NOMO-1 treated with DMSO at 0.1 percent for 48 hours (cell line): ENCODE results near the gene NISCH.

ENCODE experiments used
- DNase-seq: peaks from one replicate; lab custom pipeline; 2025; ENCODE audit not compliant: unreplicated experiment; lab: John Stamatoyannopoulos, UW

The NISCH gene

DNA sequence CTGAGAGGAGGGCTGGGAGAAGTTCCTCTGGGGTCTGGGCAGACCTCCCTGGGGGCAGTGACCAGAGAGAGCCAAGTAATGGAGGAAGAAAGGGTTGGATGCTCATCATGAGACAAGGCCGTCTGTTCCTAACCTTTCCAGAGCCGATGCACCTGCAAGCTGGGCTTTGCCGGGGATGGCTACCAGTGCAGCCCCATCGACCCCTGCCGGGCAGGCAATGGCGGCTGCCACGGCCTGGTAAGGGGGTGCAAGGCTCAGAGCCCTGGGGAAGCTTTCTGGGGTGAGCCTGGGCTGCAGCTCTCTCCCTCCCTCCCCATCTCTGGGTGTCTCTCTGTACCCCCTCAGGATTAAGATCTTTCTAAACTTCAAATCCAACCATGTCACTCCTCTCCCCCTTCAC, 56.1 kb downstream of the NISCH start:
- DNase-seq: no peak

DNA sequence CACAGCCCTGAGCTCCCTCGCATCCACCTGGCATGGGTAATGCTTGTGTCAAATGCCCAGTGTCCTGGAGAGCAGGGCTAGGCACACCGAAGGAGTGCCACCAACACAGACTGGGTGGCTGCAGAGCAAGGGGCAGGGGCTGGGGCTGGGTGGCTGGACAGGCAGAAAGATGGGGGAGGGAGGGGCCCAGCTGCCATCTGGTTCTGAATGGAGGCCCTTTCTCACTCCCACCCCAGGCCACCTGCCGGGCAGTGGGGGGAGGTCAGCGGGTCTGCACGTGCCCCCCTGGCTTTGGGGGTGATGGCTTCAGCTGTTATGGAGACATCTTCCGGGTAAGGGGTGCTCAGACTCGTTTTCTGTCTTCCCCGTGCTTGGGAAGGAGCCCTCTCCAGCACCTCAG, 56.7 kb downstream of the NISCH start:
- no peak for DNase-seq

DNA sequence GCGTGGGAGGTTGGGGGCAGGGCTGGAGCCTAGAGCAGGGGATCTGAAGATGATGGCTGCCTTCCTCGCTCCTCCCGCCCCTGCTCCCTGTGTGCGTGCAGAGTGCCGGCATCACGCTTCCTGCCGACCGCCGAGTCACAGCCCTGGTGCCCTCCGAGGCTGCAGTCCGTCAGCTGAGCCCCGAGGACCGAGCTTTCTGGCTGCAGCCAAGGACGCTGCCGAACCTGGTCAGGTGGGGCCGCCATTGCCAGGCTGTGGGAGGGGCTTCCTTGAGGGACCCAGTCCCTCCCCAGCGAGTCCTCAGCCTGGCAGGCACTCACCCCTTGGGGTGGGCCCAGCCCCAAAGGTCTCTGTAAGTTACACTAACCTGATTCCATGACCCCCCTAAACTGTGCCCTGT, 57.3 kb downstream of the NISCH start:
- no peak for DNase-seq

DNA sequence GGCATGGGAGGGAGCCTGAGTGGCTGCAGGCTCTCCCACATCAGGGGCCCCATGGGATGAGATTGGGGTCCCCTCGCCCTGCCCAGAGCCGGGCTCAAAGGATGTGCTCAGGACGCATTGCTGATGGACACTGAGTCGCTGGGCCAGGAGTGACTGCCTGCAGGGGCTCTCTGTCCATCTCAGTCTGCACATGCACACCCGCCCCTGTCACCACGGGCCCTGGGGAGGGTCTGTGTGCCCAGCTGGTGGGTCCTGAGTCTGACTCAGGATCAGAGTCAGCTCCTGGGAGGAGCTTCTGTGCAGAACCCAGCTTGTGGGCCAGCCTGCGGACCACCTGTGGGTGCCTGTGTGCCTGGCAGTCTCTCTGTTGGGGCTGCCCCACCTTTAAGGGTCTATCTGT, 57.9 kb downstream of the NISCH start:
- DNase-seq: no peak

DNA sequence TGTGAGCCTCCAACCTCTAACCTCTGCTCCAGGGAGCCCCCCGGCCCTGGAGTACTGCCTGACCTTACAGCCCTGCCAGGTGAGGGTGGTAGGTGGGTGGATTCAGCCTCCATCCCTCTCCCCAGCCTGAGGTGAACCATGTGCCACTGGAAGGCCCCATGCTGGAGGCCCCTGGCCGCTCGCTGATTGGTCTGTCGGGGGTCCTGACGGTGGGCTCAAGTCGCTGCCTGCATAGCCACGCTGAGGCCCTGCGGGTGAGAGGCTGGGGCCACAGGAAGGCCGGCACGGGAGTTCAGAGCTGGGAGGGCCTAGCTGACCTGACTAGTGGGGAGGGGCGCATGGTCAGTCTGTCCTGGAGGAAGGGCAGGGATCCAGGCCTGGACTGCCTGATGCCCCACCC, 59.2 kb downstream of the NISCH start:
- no peak for DNase-seq

DNA sequence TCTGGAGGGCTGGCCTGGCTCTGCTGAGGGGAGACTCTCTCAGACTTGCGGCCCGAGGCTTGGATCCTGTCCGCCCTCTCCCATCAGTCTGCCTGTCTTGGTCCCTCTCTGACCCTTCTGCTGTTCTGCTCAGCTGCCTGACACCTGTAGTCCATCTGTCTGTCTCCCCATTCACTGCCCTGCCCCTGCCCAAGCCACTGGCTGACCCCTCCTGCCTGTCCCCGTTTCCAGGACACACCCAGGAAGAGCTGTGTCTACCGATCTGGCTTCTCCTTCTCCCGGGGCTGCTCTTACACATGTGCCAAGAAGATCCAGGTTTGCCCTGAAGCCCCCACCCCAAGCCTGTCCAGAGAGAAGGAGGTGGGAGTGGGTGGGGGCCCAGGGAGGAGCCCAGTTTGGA, 59.8 kb downstream of the NISCH start:
- no peak for DNase-seq

DNA sequence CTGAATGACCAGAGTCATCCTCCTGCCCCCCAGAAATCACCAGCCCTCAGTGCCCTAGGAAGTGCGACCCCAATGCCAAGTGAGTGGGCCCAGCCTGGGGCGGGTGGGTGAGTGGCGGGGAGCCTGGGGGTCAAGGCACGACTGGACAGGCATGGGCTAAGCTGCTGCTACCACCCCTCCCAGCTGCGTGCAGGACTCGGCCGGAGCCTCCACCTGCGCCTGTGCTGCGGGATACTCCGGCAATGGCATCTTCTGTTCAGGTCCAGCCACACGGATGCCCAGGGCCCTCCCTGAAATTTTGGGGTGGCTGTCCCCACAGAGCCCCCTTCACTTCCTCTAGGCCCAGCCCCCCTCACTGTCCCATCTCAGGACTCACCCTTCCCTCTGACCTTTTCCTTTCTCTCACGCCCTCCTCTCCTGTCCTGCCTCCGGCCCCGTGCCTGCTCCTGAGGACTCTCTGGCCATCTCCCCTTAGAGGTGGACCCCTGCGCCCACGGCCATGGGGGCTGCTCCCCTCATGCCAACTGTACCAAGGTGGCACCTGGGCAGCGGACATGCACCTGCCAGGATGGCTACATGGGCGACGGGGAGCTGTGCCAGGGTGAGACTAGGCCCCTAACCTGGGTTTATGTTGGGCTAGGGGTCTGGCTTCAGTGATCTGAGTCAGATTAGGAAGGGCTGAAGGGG, 61.2 kb downstream of the NISCH start:
- DNase-seq: no peak

DNA sequence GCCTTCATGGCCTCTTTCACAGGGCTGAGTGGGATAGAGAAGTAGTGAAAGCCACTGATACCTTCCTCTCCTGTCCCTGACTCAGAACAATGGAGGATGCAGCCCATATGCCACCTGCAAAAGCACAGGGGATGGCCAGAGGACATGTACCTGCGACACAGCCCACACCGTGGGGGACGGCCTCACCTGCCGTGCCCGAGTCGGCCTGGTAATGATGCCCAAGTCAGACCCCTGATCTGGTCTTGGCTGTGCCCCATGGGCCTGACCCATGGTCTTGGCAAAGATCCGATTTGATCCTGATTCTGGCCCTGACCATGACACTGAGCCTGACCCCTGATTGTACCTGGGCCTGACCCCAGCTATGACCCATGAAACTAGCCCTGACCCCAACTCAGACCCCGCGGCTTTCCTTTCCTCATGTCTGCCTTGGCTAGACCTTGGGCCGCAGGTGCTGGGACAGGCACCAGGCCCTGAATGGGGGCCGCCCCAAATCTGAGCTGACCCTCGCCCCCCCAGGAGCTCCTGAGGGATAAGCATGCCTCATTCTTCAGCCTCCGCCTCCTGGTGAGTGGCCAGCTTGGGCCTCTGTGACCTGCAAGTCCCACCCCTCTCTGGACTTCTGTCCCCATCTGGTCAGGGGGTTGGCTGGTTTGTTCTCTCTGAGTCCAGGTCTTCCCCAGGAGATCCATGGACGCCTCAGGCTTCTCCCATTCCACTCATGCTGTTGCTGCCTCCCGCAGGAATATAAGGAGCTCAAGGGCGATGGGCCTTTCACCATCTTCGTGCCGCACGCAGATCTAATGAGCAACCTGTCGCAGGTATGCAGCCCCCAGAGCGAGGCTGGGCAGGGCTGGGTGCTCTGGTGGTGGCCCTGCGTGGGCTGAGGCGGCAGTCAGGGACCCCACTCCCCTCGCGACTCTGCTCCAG, 62.7 kb downstream of the NISCH start:
- no peak for DNase-seq

DNA sequence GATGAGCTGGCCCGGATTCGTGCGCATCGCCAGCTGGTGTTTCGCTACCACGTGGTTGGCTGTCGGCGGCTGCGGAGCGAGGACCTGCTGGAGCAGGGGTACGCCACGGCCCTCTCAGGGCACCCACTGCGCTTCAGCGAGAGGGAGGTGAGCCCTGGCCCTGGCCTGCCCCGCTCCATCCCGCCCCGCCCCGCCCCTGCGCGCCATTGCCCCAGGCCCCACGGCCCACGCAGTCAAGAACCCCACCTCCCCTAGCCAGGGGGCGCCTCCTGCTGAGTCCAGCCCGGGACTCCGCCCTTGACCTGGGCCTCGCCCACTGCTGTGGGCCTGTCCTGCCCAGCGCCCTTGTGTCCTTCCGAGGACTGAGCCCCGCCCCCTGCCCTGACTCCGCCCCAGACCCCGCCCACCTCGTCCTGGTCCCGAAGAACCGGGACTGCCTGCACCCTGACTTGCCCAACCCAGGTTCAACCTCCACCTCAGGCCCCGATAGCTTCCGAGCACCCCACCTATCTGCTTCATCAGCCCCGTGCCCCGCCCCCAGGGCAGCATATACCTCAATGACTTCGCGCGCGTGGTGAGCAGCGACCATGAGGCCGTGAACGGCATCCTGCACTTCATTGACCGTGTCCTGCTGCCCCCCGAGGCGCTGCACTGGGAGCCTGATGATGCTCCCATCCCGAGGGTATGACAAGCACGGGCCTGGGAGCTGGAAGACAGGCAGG, 63.5 kb downstream of the NISCH start:
- DNase-seq: no peak

DNA sequence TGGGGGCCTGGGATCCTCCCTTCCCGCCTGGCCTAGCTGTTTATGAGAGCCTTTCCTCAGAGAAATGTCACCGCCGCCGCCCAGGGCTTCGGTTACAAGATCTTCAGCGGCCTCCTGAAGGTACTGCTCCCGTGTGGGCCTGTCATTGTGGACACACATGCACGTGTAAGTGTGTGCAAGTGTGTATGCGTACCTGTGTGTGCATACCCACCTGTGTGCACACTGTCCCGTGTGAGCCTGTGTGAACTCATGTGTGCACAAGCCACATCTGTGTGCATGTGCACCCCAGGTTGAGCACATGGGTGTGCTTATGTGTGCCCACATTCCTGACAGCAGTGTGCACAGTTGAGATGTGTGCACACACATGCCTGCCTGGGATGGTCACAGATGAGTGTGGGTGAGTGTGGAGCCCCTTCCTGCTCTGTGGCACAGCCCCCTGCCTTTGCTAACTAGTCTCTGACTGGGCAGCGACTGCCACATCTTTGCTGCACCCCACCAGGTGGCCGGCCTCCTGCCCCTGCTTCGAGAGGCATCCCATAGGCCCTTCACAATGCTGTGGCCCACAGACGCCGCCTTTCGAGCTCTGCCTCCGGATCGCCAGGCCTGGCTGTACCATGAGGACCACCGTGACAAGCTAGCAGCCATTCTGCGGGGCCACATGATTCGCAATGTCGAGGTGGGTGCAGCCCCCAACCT, 64.2 kb downstream of the NISCH start:
- DNase-seq: no peak

DNA sequence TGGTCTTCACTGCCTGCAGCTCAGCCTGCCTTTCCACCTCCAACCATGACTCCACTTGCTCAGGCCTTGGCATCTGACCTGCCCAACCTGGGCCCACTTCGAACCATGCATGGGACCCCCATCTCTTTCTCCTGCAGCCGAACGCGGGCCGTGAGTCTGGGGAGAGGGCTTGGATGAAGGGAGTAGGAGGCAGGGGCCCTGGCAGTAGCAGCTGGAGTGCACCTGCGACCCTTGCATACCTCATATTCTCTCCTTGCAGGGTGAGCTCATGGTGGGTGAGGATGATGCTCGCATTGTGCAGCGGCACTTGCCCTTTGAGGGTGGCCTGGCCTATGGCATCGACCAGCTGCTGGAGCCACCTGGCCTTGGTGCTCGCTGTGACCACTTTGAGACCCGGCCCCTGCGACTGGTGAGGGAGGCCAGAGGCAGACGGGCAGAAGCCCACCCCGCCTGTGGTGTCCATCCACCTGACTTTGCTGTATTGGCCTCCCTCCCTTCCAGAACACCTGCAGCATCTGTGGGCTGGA, 64.8 kb downstream of the NISCH start:
- no peak for DNase-seq

DNA sequence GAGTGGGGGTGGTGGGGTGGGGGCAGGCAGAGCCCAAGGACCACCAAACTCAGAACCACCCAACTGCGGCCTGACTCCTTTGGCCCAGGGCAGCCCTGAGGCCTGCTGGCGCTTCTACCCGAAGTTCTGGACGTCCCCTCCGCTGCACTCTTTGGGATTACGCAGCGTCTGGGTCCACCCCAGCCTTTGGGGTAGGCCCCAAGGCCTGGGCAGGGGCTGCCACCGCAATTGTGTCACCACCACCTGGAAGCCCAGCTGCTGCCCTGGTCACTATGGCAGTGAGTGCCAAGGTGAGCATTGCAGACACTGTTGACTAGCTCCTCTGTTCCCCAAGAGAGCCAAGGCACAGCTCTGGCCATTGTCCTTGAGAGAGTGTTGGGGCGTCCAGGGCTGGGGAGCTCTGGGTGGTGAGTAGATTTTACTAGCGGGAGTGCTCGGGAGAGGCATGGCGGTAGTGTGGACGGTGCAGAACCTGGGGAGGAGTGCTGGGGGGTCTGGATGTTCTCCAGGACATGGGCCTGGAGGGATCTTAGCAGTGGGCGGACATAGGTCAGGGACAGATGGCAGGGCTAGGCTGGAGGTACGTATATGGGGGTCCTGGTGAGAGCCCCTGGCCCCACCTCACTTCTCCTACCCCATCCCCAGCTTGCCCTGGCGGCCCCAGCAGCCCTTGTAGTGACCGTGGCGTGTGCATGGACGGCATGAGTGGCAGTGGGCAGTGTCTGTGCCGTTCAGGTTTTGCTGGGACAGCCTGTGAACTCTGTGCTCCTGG, 65.5 kb downstream of the NISCH start:
- DNase-seq: no peak

DNA sequence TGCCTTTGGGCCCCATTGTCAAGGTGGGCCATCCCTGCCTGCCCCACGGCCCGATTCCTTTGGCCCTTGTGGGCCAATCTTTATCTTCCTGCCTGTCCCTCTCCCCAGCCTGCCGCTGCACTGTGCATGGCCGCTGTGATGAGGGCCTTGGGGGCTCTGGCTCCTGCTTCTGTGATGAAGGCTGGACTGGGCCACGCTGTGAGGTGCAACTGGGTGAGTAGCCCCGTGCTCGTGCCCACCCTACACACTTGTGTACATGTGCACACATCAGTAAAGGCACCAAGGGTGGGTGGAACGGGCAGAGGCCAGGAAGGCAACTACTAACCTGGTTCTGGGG, 66.1 kb downstream of the NISCH start:
- no peak for DNase-seq

DNA sequence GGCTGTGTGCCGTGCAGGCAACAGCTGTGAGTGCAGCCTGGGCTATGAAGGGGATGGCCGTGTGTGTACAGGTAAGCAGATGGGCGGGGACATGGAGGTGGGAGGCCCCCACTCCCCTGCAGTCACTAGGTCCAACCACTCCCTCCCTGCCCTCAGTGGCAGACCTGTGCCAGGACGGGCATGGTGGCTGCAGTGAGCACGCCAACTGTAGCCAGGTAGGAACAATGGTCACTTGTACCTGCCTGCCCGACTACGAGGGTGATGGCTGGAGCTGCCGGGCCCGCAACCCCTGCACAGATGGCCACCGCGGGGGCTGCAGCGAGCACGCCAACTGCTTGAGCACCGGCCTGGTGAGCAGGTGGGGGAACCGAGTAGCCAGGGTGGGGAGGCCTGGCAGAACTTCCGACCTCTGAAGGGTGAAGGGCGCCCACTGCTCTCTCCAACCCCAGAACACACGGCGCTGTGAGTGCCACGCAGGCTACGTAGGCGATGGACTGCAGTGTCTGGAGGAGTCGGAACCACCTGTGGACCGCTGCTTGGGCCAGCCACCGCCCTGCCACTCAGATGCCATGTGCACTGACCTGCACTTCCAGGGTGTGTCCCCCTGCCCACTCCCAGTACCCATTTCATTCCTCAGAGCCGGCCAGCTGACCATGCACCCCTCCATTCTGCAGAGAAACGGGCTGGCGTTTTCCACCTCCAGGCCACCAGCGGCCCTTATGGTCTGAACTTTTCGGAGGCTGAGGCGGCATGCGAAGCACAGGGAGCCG, 66.7 kb downstream of the NISCH start:
- no peak for DNase-seq

DNA sequence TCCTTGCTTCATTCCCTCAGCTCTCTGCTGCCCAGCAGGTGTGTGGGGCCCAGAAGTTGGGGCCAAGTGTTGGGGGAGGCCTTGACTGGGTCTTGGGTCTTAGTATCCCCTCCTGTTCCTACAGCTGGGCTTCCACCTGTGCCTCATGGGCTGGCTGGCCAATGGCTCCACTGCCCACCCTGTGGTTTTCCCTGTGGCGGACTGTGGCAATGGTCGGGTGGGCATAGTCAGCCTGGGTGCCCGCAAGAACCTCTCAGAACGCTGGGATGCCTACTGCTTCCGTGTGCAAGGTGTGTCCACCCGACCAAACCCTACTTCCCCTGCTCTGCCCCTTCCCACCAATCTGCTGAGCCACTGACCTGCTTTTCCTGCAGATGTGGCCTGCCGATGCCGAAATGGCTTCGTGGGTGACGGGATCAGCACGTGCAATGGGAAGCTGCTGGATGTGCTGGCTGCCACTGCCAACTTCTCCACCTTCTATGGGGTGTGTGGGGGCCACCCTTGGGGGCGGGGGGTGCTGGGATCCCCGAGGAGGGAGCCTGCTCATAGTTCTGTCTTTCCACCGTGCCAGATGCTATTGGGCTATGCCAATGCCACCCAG, 67.3 kb downstream of the NISCH start:
- no peak for DNase-seq

DNA sequence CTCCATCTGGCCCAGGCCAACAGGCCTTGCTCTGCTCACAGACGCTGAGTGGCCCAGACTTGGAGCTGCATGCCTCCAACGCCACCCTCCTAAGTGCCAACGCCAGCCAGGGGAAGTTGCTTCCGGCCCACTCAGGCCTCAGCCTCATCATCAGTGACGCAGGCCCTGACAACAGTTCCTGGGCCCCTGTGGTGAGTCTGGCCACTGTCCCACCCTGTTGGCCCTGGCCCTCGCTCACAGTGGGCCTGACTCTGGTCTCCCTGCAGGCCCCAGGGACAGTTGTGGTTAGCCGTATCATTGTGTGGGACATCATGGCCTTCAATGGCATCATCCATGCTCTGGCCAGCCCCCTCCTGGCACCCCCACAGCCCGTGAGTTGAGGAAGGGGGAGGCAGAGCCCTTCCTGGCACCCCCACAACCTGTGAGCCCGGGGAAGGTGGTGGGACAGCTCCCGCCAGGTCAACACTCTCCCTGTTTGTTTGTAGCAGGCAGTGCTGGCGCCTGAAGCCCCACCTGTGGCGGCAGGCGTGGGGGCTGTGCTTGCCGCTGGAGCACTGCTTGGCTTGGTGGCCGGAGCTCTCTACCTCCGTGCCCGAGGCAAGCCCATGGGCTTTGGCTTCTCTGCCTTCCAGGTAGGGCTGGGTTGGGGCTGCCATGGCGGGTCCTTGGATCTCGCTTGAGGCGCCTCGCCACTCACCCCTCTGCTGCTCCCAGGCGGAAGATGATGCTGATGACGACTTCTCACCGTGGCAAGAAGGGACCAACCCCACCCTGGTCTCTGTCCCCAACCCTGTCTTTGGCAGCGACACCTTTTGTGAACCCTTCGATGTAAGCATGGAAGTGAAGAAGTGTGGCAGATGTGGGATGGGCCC, 68.2 kb downstream of the NISCH start:
- DNase-seq: no peak

DNA sequence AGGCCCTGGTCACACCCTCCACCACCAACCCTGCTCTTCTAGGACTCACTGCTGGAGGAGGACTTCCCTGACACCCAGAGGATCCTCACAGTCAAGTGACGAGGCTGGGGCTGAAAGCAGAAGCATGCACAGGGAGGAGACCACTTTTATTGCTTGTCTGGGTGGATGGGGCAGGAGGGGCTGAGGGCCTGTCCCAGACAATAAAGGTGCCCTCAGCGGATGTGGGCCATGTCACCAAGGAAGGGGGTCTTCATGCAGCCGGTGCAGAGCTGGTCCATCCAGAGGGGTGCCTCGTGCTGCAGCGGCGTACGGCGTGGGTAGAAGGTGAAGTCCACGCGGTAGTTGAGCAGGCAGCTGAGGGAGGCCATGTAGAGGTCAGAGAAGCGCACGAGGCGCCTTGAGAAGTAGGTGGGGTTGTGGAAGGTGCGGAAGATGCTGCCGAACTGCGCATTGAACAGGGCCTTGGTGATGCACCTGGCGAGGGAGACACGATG, 68.9 kb downstream of the NISCH start:
- DNase-seq: no peak
